Measurements from ENCODE around the gene BARD1.

The BARD1 gene

DNA sequence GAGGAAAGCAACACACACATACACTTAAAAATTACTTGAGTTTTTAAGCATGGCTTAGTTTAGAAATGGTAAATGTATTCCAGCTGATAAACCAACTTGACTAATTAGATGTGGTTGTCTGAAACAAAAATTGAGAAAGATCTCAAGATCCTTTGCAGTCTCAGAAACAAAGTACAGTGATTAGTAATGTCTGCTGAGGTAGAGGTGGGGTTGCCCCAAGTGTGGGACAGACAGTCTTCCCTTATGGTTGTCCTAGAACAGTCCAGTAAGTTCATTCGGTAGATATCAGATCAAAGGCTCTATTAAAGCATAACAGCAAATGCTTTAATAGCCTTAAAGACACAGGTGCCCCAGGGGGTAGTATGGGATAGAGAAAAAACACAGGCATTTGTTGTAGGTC lies 94.5 kb downstream of the BARD1 start:
- H3K27me3 ChIP-seq (replicated peaks in 2 of 5; ENCODE audit: control insufficient read depth in 4 of 5, insufficient read depth in 5 of 5, low read length in 4 of 5) = no peaks in the 10 kb centered on the region
- H3K9me3 ChIP-seq (ENCODE audit: control extremely low read depth in 1 of 5, control insufficient read depth in 4 of 5, insufficient read depth in 2 of 5, low read depth in 1 of 5, low read length in 4 of 5) = no peaks in the 10 kb centered on the region
- H3K36me3 ChIP-seq (ENCODE audit: control insufficient read depth in 4 of 4, insufficient read depth in 4 of 4, low read length in 3 of 4) = no peaks in the 10 kb centered on the region
- H3K4me1 ChIP-seq (ENCODE audit: control extremely low read depth in 1 of 4, control insufficient read depth in 4 of 4, insufficient read depth in 4 of 4, low read length in 3 of 4) = no peaks in the 10 kb centered on the region
- POLR2A ChIA-PET = no interaction called here
- no peak overlapping the region for H3K4me3 ChIP-seq (ENCODE audit: control insufficient read depth in 1 of 7, extremely low read depth in 1 of 7, insufficient read depth in 4 of 7, low read depth in 2 of 7, low read length in 6 of 7)
- H3K27ac ChIP-seq (ENCODE audit: insufficient read depth in 1 of 2, low read depth in 1 of 2, low read length in 2 of 2, poor library complexity in 1 of 2, severe bottlenecking in 2 of 2) = no peak overlapping the region
- no CpG with 5 or more reads among the region's 1 CpG for WGBS (ENCODE audit: insufficient coverage)
- no peak for DNase-seq
- CTCF ChIA-PET = no interaction called here

GRCh38 chr2:214713080-214713830 lies 96.2 kb downstream of the BARD1 start:
- DNase-seq = no peak
- no peaks in the 10 kb centered on the region for H3K36me3 ChIP-seq (ENCODE audit: control insufficient read depth in 4 of 4, insufficient read depth in 4 of 4, low read length in 3 of 4)
- no peaks in the 10 kb centered on the region for H3K4me1 ChIP-seq (ENCODE audit: control extremely low read depth in 1 of 4, control insufficient read depth in 4 of 4, insufficient read depth in 4 of 4, low read length in 3 of 4)
- H3K4me3 ChIP-seq (ENCODE audit: control insufficient read depth in 1 of 7, extremely low read depth in 1 of 7, insufficient read depth in 4 of 7, low read depth in 2 of 7, low read length in 6 of 7) = no peak overlapping the region
- ChIA-PET CTCF (no interaction called here), POLR2A (no interaction called here)
- 95% methylated on average over 3 of the region's 8 CpGs for WGBS (ENCODE audit: insufficient coverage)
- no peaks in the 10 kb centered on the region for H3K27me3 ChIP-seq (replicated peaks in 2 of 5; ENCODE audit: control insufficient read depth in 4 of 5, insufficient read depth in 5 of 5, low read length in 4 of 5)
- H3K9me3 ChIP-seq (ENCODE audit: control extremely low read depth in 1 of 5, control insufficient read depth in 4 of 5, insufficient read depth in 2 of 5, low read depth in 1 of 5, low read length in 4 of 5) = no peaks in the 10 kb centered on the region
- H3K27ac ChIP-seq (ENCODE audit: insufficient read depth in 1 of 2, low read depth in 1 of 2, low read length in 2 of 2, poor library complexity in 1 of 2, severe bottlenecking in 2 of 2) = no peak overlapping the region

DNA sequence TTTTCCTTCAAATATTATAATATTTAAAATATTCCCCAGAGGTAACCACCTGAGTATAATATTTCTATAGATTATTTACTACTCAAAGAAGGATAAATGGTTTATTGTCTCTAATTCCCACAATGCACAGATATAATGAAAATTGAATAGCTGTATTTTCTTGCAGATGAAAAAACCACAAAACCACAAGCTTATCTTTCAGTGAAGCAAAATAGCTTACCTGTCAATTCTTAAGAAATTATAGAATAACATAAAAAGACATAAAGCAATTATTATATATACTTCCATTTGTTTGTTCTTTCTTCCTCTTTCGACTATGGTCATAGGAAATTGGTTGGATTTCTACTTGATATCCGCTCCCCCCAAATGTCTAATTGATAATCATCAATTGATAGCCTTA lies 98.8 kb downstream of the BARD1 start:
- no peaks in the 10 kb centered on the region for H3K36me3 ChIP-seq (ENCODE audit: control insufficient read depth in 4 of 4, insufficient read depth in 4 of 4, low read length in 3 of 4)
- H3K4me1 ChIP-seq (ENCODE audit: control extremely low read depth in 1 of 4, control insufficient read depth in 4 of 4, insufficient read depth in 4 of 4, low read length in 3 of 4) = no peaks in the 10 kb centered on the region
- H3K4me3 ChIP-seq (ENCODE audit: control insufficient read depth in 1 of 7, extremely low read depth in 1 of 7, insufficient read depth in 4 of 7, low read depth in 2 of 7, low read length in 6 of 7) = no peak overlapping the region
- no peaks in the 10 kb centered on the region for H3K9me3 ChIP-seq (ENCODE audit: control extremely low read depth in 1 of 5, control insufficient read depth in 4 of 5, insufficient read depth in 2 of 5, low read depth in 1 of 5, low read length in 4 of 5)
- no CpG with 5 or more reads among the region's 2 CpGs for WGBS (ENCODE audit: insufficient coverage)
- H3K27ac ChIP-seq (ENCODE audit: insufficient read depth in 1 of 2, low read depth in 1 of 2, low read length in 2 of 2, poor library complexity in 1 of 2, severe bottlenecking in 2 of 2) = no peak overlapping the region
- no peaks in the 10 kb centered on the region for H3K27me3 ChIP-seq (replicated peaks in 2 of 5; ENCODE audit: control insufficient read depth in 4 of 5, insufficient read depth in 5 of 5, low read length in 4 of 5)
- no peak for DNase-seq
- POLR2A ChIA-PET = no interaction called here
- CTCF ChIA-PET = no interaction called here

GRCh38 chr2:214706986-214707385 lies 102.5 kb downstream of the BARD1 start:
- no peak overlapping the region for H3K4me3 ChIP-seq (ENCODE audit: control insufficient read depth in 1 of 7, extremely low read depth in 1 of 7, insufficient read depth in 4 of 7, low read depth in 2 of 7, low read length in 6 of 7)
- ChIA-PET POLR2A (no interaction called here), CTCF (no interaction called here)
- no peak overlapping the region for H3K27ac ChIP-seq (ENCODE audit: insufficient read depth in 1 of 2, low read depth in 1 of 2, low read length in 2 of 2, poor library complexity in 1 of 2, severe bottlenecking in 2 of 2)
- H3K27me3 ChIP-seq (replicated peaks in 2 of 5; ENCODE audit: control insufficient read depth in 4 of 5, insufficient read depth in 5 of 5, low read length in 4 of 5) = no peaks in the 10 kb centered on the region
- no peak for DNase-seq
- H3K36me3 ChIP-seq (ENCODE audit: control insufficient read depth in 4 of 4, insufficient read depth in 4 of 4, low read length in 3 of 4) = no peaks in the 10 kb centered on the region
- H3K4me1 ChIP-seq (ENCODE audit: control extremely low read depth in 1 of 4, control insufficient read depth in 4 of 4, insufficient read depth in 4 of 4, low read length in 3 of 4) = no peaks in the 10 kb centered on the region
- 100% methylated on average over 1 of the region's 2 CpGs for WGBS (ENCODE audit: insufficient coverage)
- H3K9me3 ChIP-seq (ENCODE audit: control extremely low read depth in 1 of 5, control insufficient read depth in 4 of 5, insufficient read depth in 2 of 5, low read depth in 1 of 5, low read length in 4 of 5) = no peaks in the 10 kb centered on the region

- H3K27me3 ChIP-seq (replicated peaks in 2 of 5; ENCODE audit: control insufficient read depth in 4 of 5, insufficient read depth in 5 of 5, low read length in 4 of 5) = no peaks in the 10 kb centered on the region
- no CpG with 5 or more reads among the region's 2 CpGs for WGBS (ENCODE audit: insufficient coverage)
- H3K36me3 ChIP-seq (ENCODE audit: control insufficient read depth in 4 of 4, insufficient read depth in 4 of 4, low read length in 3 of 4) = no peaks in the 10 kb centered on the region
- H3K4me3 ChIP-seq (ENCODE audit: control insufficient read depth in 1 of 7, extremely low read depth in 1 of 7, insufficient read depth in 4 of 7, low read depth in 2 of 7, low read length in 6 of 7) = no peak overlapping the region
- DNase-seq = no peak
- H3K9me3 ChIP-seq (ENCODE audit: control extremely low read depth in 1 of 5, control insufficient read depth in 4 of 5, insufficient read depth in 2 of 5, low read depth in 1 of 5, low read length in 4 of 5) = peaks cover 2 to 5% (median 3%) of the 10 kb centered on the region in 5 experiments
- H3K27ac ChIP-seq (ENCODE audit: insufficient read depth in 1 of 2, low read depth in 1 of 2, low read length in 2 of 2, poor library complexity in 1 of 2, severe bottlenecking in 2 of 2) = no peak overlapping the region
- CTCF ChIA-PET = interaction anchor here (0.6 kb wide), 1 partner anchor 22 kb away, joined by 3 read pairs; no protein-coding TSS in a partner anchor
- no peaks in the 10 kb centered on the region for H3K4me1 ChIP-seq (ENCODE audit: control extremely low read depth in 1 of 4, control insufficient read depth in 4 of 4, insufficient read depth in 4 of 4, low read length in 3 of 4)
- POLR2A ChIA-PET = no interaction called here
Observed at GRCh38 chr2:214699236-214699635, 110.2 kb downstream of the BARD1 start.

GRCh38 chr2:214696681-214697080 lies 112.8 kb downstream of the BARD1 start:
- Histone ChIP-seq H3K4me1 (ENCODE audit: control extremely low read depth in 1 of 4, control insufficient read depth in 4 of 4, insufficient read depth in 4 of 4, low read length in 3 of 4) (no peaks in the 10 kb centered on the region), H3K9me3 (ENCODE audit: control extremely low read depth in 1 of 5, control insufficient read depth in 4 of 5, insufficient read depth in 2 of 5, low read depth in 1 of 5, low read length in 4 of 5) (peaks cover 0 to 5% (median 3%) of the 10 kb centered on the region in 5 experiments), H3K27ac (ENCODE audit: insufficient read depth in 1 of 2, low read depth in 1 of 2, low read length in 2 of 2, poor library complexity in 1 of 2, severe bottlenecking in 2 of 2) (no peak overlapping the region), H3K27me3 (replicated peaks in 2 of 5; ENCODE audit: control insufficient read depth in 4 of 5, insufficient read depth in 5 of 5, low read length in 4 of 5) (no peaks in the 10 kb centered on the region), H3K36me3 (ENCODE audit: control insufficient read depth in 4 of 4, insufficient read depth in 4 of 4, low read length in 3 of 4) (no peaks in the 10 kb centered on the region), H3K4me3 (ENCODE audit: control insufficient read depth in 1 of 7, extremely low read depth in 1 of 7, insufficient read depth in 4 of 7, low read depth in 2 of 7, low read length in 6 of 7) (no peak overlapping the region)
- ChIA-PET POLR2A (no interaction called here), CTCF (no interaction called here)
- DNase-seq = no peak

DNA sequence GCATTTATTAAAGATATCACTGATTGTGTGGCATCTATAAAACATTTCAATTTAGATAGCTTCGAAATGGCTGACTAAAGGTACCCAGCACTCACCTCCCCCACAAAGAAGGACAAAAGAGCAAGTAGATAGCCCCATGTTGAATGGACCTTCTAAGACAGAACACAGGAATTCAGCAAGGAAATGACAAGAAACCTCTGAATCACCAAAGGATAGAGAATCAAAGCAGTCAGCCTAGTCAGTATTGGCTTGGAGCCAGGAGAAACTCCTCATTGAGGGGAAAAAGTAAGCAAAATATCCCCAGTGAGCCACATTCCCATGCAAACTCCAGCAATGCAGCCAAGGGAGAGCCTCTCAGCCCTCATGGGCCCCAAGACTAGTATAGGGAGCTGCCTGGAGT lies 113.7 kb downstream of the BARD1 start:
- CTCF ChIA-PET = no interaction called here
- Histone ChIP-seq H3K36me3 (ENCODE audit: control insufficient read depth in 4 of 4, insufficient read depth in 4 of 4, low read length in 3 of 4) (no peaks in the 10 kb centered on the region), H3K4me1 (ENCODE audit: control extremely low read depth in 1 of 4, control insufficient read depth in 4 of 4, insufficient read depth in 4 of 4, low read length in 3 of 4) (no peaks in the 10 kb centered on the region), H3K27me3 (replicated peaks in 2 of 5; ENCODE audit: control insufficient read depth in 4 of 5, insufficient read depth in 5 of 5, low read length in 4 of 5) (no peaks in the 10 kb centered on the region), H3K9me3 (ENCODE audit: control extremely low read depth in 1 of 5, control insufficient read depth in 4 of 5, insufficient read depth in 2 of 5, low read depth in 1 of 5, low read length in 4 of 5) (peaks cover 0 to 3% (median 0%) of the 10 kb centered on the region in 5 experiments), H3K4me3 (ENCODE audit: control insufficient read depth in 1 of 7, extremely low read depth in 1 of 7, insufficient read depth in 4 of 7, low read depth in 2 of 7, low read length in 6 of 7) (no peak overlapping the region), H3K27ac (ENCODE audit: insufficient read depth in 1 of 2, low read depth in 1 of 2, low read length in 2 of 2, poor library complexity in 1 of 2, severe bottlenecking in 2 of 2) (no peak overlapping the region)
- POLR2A ChIA-PET = no interaction called here
- WGBS (ENCODE audit: insufficient coverage) = 90% methylated on average over 1 of the region's 1 CpG
- no peak for DNase-seq
